H9 (cell line): ENCODE data around the gene LENG9. TPM values are rescaled to one million over a fixed set of nuclear protein-coding genes. Genes with fewer than 3 reads are reported as not detected.

Source experiments
- DNase-seq: peaks from one replicate; pipeline ENCODE4 v3.0.0-alpha.2; 2017
- H2AFZ ChIP-seq: one replicate; pipeline ENCODE4 v1.6.1; 2013; ENCODE audit warnings: mild to moderate bottlenecking, low read length, control low read depth, moderate library complexity
- H2AK5ac ChIP-seq: 2 replicates; pipeline ENCODE4 v1.6.1; 2013; ENCODE audit warnings: low read length, control low read depth, mixed read lengths; ENCODE audit not compliant: insufficient read length
- H2BK120ac ChIP-seq: one replicate; pipeline ENCODE4 v1.6.1; 2013; ENCODE audit warnings: low read depth, mild to moderate bottlenecking, low read length, control low read depth, inconsistent platforms; ENCODE audit not compliant: poor library complexity, severe bottlenecking
- H2BK12ac ChIP-seq: 2 replicates; pipeline ENCODE4 v1.6.1; 2013; ENCODE audit warnings: low read length, control low read depth, mixed read lengths, low read depth; ENCODE audit not compliant: insufficient read length
- H2BK15ac ChIP-seq: 2 replicates; pipeline ENCODE4 v1.6.1; 2013; ENCODE audit warnings: low read depth, low read length, control low read depth
- H2BK20ac ChIP-seq: one replicate; pipeline ENCODE4 v1.6.1; 2013; ENCODE audit warnings: low read depth, mild to moderate bottlenecking, low read length, control low read depth, inconsistent platforms; ENCODE audit not compliant: poor library complexity, severe bottlenecking
- H2BK5ac ChIP-seq: 2 replicates; pipeline ENCODE4 v1.6.1; 2013; ENCODE audit warnings: low read length, control low read depth, mixed read lengths; ENCODE audit not compliant: insufficient read length
- H3K14ac ChIP-seq: 2 replicates; pipeline ENCODE4 v1.6.1; 2013; ENCODE audit warnings: low read length, control low read depth; ENCODE audit not compliant: insufficient read depth
- H3K18ac ChIP-seq: 2 replicates; pipeline ENCODE4 v1.6.1; 2013; ENCODE audit warnings: low read depth, mild to moderate bottlenecking, mixed read lengths, low read length, control low read depth; ENCODE audit not compliant: insufficient read length
- H3K23ac ChIP-seq: 2 replicates; pipeline ENCODE4 v1.6.1; 2013; ENCODE audit warnings: low read length, control low read depth, mixed read lengths, low read depth; ENCODE audit not compliant: insufficient read length
- H3K23me2 ChIP-seq: 2 replicates; pipeline ENCODE4 v1.6.1; 2013; ENCODE audit warnings: low read depth, mild to moderate bottlenecking, mixed read lengths, low read length, control low read depth; ENCODE audit not compliant: insufficient read length, poor library complexity, severe bottlenecking
- H3K27ac ChIP-seq: 2 replicates; pipeline ENCODE4 v1.5.1; 2013; ENCODE audit warnings: low read length, control low read depth, mixed read lengths, low read depth; ENCODE audit not compliant: insufficient read length
- H3K27me3 ChIP-seq: 2 replicates; pipeline ENCODE4 v1.6.1; 2013; ENCODE audit warnings: low read length, control low read depth, inconsistent platforms; ENCODE audit not compliant: insufficient read depth
- H3K4ac ChIP-seq: 2 replicates; pipeline ENCODE4 v1.6.1; 2013; ENCODE audit warnings: low read depth, mild to moderate bottlenecking, control low read depth, inconsistent platforms, low read length, moderate library complexity
- H3K4me1 ChIP-seq: 2 replicates; pipeline ENCODE4 v1.6.1; 2013; ENCODE audit warnings: low read length, control low read depth, inconsistent platforms; ENCODE audit not compliant: insufficient read depth
- H3K4me2 ChIP-seq: 2 replicates; pipeline ENCODE4 v1.6.1; 2013; ENCODE audit warnings: low read length, control low read depth, mixed read lengths; ENCODE audit not compliant: insufficient read length, insufficient read depth
- H3K56ac ChIP-seq: 2 replicates; pipeline ENCODE4 v1.6.1; 2013; ENCODE audit warnings: low read depth, mild to moderate bottlenecking, mixed read lengths, low read length, control low read depth; ENCODE audit not compliant: insufficient read length
- H3K79me1 ChIP-seq: 2 replicates; pipeline ENCODE4 v1.6.1; 2013; ENCODE audit warnings: low read depth, mild to moderate bottlenecking, moderate library complexity, low read length, control low read depth, inconsistent platforms; ENCODE audit not compliant: insufficient read depth, poor library complexity, severe bottlenecking
- H3K79me2 ChIP-seq: 2 replicates; pipeline ENCODE4 v1.6.1; 2013; ENCODE audit warnings: low read length, control low read depth, inconsistent platforms; ENCODE audit not compliant: insufficient read depth
- H3K9ac ChIP-seq: 2 replicates; pipeline ENCODE4 v1.6.1; 2013; ENCODE audit warnings: low read length, control low read depth, mixed read lengths; ENCODE audit not compliant: insufficient read length; ENCODE audit errors: extremely low read depth
- H3K9me3 ChIP-seq: one replicate; pipeline ENCODE4 v1.6.1; 2013; ENCODE audit warnings: low read depth, low read length, inconsistent platforms; ENCODE audit not compliant: control insufficient read depth
- H3T11ph ChIP-seq: one replicate; pipeline ENCODE4 v1.6.1; 2013; ENCODE audit warnings: mild to moderate bottlenecking, low read length, control low read depth, inconsistent platforms
- H4K20me1 ChIP-seq: one replicate; pipeline ENCODE4 v1.6.1; 2013; ENCODE audit not compliant: control insufficient read depth, insufficient read length, insufficient read depth
- H4K5ac ChIP-seq: 2 replicates; pipeline ENCODE4 v1.6.1; 2013; ENCODE audit warnings: low read depth, mild to moderate bottlenecking, mixed read lengths, low read length, control low read depth; ENCODE audit not compliant: insufficient read length
- H4K8ac ChIP-seq: replicated peaks from 2 replicates; pipeline ENCODE4 v1.6.1; 2013; ENCODE audit warnings: low read length, control low read depth, mixed read lengths, low read depth; ENCODE audit not compliant: insufficient read length
- H4K91ac ChIP-seq: 2 replicates; pipeline ENCODE4 v1.6.1; 2013; ENCODE audit warnings: low read depth, mild to moderate bottlenecking, moderate library complexity, mixed read lengths, low read length, control low read depth; ENCODE audit not compliant: insufficient read length
- H3K27ac Mint-ChIP-seq, 3 experiments: 2 replicates in 2 of 3; 3 replicates in 1 of 3; pipeline ENCODE4 v1.8.0; 2020 to 2021; ENCODE audit warnings: mixed read lengths in 3 of 3, mild to moderate bottlenecking in 1 of 3, moderate library complexity in 1 of 3
- H3K27me3 Mint-ChIP-seq: 2 replicates; pipeline ENCODE4 v1.8.0; 2021; ENCODE audit warnings: low read depth, mild to moderate bottlenecking, moderate library complexity, mixed read lengths
- H3K36me3 Mint-ChIP-seq, 3 experiments: 2 replicates in 2 of 3; 3 replicates in 1 of 3; pipeline ENCODE4 v1.8.0; 2020 to 2021; ENCODE audit warnings: low read depth in 3 of 3, mixed read lengths in 3 of 3; ENCODE audit not compliant: insufficient read depth in 1 of 3
- H3K4me1 Mint-ChIP-seq, 2 experiments: 2 replicates each; pipeline ENCODE4 v1.8.0; 2020; ENCODE audit warnings: mixed read lengths in 2 of 2
- H3K4me3 Mint-ChIP-seq, 2 experiments: 2 replicates in 1 of 2; 3 replicates in 1 of 2; pipeline ENCODE4 v1.8.0; 2020 to 2021; ENCODE audit warnings: mild to moderate bottlenecking in 2 of 2, mixed read lengths in 2 of 2, moderate library complexity in 1 of 2
- H3K9me3 Mint-ChIP-seq, 2 experiments: 2 replicates in 1 of 2; 3 replicates in 1 of 2; pipeline ENCODE4 v1.8.0; 2020; ENCODE audit warnings: mild to moderate bottlenecking in 2 of 2, mixed read lengths in 2 of 2, moderate library complexity in 1 of 2
- CTCF ChIP-seq: fragments of 200-600 bp; sonication (generic); conservative IDR thresholded peaks from 3 replicates; pipeline ENCODE4 v1.8.0; 2021; ENCODE audit warnings: antibody characterized with exemption, mild to moderate bottlenecking
- WGBS: extraction: QIAGEN DNeasy Blood & Tissue Kit; methylation state at CpG from one replicate; pipeline ENCODE4 v1.1.7; 2013; ENCODE audit warnings: missing lambda C conversion rate, low lambda C conversion rate, mixed read lengths; ENCODE audit not compliant: insufficient read length; ENCODE audit errors: extremely low coverage; 5-methylcytosine and 5-hydroxymethylcytosine counted together
- total RNA-seq: library from RNA; stranded (reverse); gene quantifications from 2 replicates; pipeline ENCODE4 v1.2.1, GENCODE V29; 2021

Gene LENG9
- total RNA-seq, 1 experiment from 2014 or later: 3.8 TPM

GRCh38 chr19:54429176-54429495, 34.4 kb downstream of the LENG9 start:
- Mint-ChIP-seq H3K4me1 (peaks cover 22 to 27% of the 10 kb centered on the region in 2 experiments), H3K27me3 (peaks cover 74% of the 10 kb centered on the region), H3K9me3 (peaks cover 0 to 3% of the 10 kb centered on the region in 2 experiments; a peak in 1 of 5 replicates), H3K27ac (peak overlapping the region in 2 of 3 experiments; percentile 47 to 87; a peak in 3 of 7 replicates), H3K36me3 (peaks cover 11 to 43% (median 40%) of the 10 kb centered on the region in 3 experiments; a peak in 6 of 7 replicates), H3K4me3 (0 out of 5 replicates have a peak overlapping the region, but pooled peaks of 1 of the 2 experiments have one; percentile 26)
- no peak overlapping the region for H3K23ac ChIP-seq
- no peaks in the 10 kb centered on the region for H3K9me3 ChIP-seq
- H2BK12ac ChIP-seq: no peak overlapping the region
- H3K27ac ChIP-seq: no peak overlapping the region
- no peak overlapping the region for H2BK20ac ChIP-seq
- no CpG with 5 or more reads among the region's 8 CpGs for WGBS
- H2BK5ac ChIP-seq: no peak overlapping the region
- no peak overlapping the region for H2AFZ ChIP-seq
- H3K18ac ChIP-seq: no peak overlapping the region
- H3K79me2 ChIP-seq: no peaks in the 10 kb centered on the region
- no peak overlapping the region for H4K5ac ChIP-seq
- H2BK15ac ChIP-seq: no peak overlapping the region
- H2AK5ac ChIP-seq: no peak overlapping the region
- no peak overlapping the region for H3K56ac ChIP-seq
- peaks cover 3% of the 10 kb centered on the region for H3K23me2 ChIP-seq
- H4K8ac ChIP-seq: no peak overlapping the region
- H3K14ac ChIP-seq: no peak overlapping the region
- TF ChIP-seq CTCF: no peak
- no peak overlapping the region for H3K4ac ChIP-seq
- H3K79me1 ChIP-seq: no peaks in the 10 kb centered on the region
- no peak overlapping the region for H3T11ph ChIP-seq
- H2BK120ac ChIP-seq: no peak overlapping the region
- H3K4me2 ChIP-seq: no peak overlapping the region
- H3K27me3 ChIP-seq: no peaks in the 10 kb centered on the region; the same call in 1 of the 2 replicates
- H4K91ac ChIP-seq: no peak overlapping the region
- H4K20me1 ChIP-seq: no peaks in the 10 kb centered on the region
- DNase-seq: no peak
- no peaks in the 10 kb centered on the region for H3K4me1 ChIP-seq
- no peak overlapping the region for H3K9ac ChIP-seq
